GM23248 (cell line): ENCODE data around the gene ZYG11B. TPM values are rescaled to one million over a fixed set of nuclear protein-coding genes. Genes with fewer than 3 reads are reported as not detected.
"Not testable (repeated sequence)": the region's sequence is repeated elsewhere in the genome, so short reads cannot be mapped to it uniquely, and the experiment has no call there.

ENCODE experiments used
- DNase-seq: peaks from one replicate; pipeline ENCODE4 v3.0.0-alpha.2; 2015
- H2AFZ ChIP-seq: fragments of 200-600 bp; sonication (generic); 2 replicates; pipeline ENCODE4 v1.6.1; 2016; ENCODE audit warnings: antibody characterized with exemption
- H3F3A ChIP-seq: fragments of 200-600 bp; sonication (generic); 2 replicates; pipeline ENCODE4 v1.6.1; 2016; ENCODE audit warnings: mild to moderate bottlenecking, antibody characterized with exemption, mixed run types; ENCODE audit not compliant: insufficient read depth
- H3K27ac ChIP-seq: fragments of 200-600 bp; sonication (generic); 2 replicates; pipeline ENCODE4 v1.5.1; 2016; ENCODE audit warnings: mild to moderate bottlenecking
- H3K27me3 ChIP-seq: fragments of 200-600 bp; sonication (generic); replicated peaks from 2 replicates; pipeline ENCODE4 v1.6.1; 2016; ENCODE audit warnings: mild to moderate bottlenecking; ENCODE audit not compliant: insufficient read depth
- H3K36me3 ChIP-seq: fragments of 200-600 bp; sonication (generic); 2 replicates; pipeline ENCODE4 v1.6.1; 2016; ENCODE audit warnings: low read depth, mild to moderate bottlenecking
- H3K4me1 ChIP-seq: fragments of 200-600 bp; sonication (generic); 2 replicates; pipeline ENCODE4 v1.6.1; 2016; ENCODE audit warnings: mild to moderate bottlenecking; ENCODE audit not compliant: insufficient read depth
- H3K4me2 ChIP-seq: fragments of 200-600 bp; sonication (generic); one replicate; pipeline ENCODE4 v1.6.1; 2016; ENCODE audit warnings: mild to moderate bottlenecking; ENCODE audit not compliant: unreplicated experiment
- H3K4me3 ChIP-seq: fragments of 200-600 bp; sonication (generic); 2 replicates; pipeline ENCODE4 v1.5.1; 2016; ENCODE audit warnings: mild to moderate bottlenecking
- H3K79me2 ChIP-seq: fragments of 200-600 bp; sonication (generic); 2 replicates; pipeline ENCODE4 v1.6.1; 2016; ENCODE audit warnings: mild to moderate bottlenecking; ENCODE audit not compliant: insufficient read depth
- H3K9ac ChIP-seq: fragments of 200-600 bp; sonication (generic); 2 replicates; pipeline ENCODE4 v1.6.1; 2016; ENCODE audit warnings: mild to moderate bottlenecking
- H3K9me2 ChIP-seq: fragments of 200-600 bp; sonication (generic); 2 replicates; pipeline ENCODE4 v1.6.1; 2016; ENCODE audit warnings: mixed run types, mild to moderate bottlenecking, moderate library complexity; ENCODE audit not compliant: insufficient read depth
- H3K9me3 ChIP-seq: fragments of 200-600 bp; sonication (generic); one replicate; pipeline ENCODE4 v1.6.1; 2017; ENCODE audit warnings: low read depth
- H4K20me1 ChIP-seq: fragments of 200-600 bp; sonication (generic); 2 replicates; pipeline ENCODE4 v1.6.0; 2016; ENCODE audit not compliant: insufficient read depth
- EZH2 ChIP-seq: fragments of 200-600 bp; sonication (generic); IDR thresholded peaks from 2 replicates; pipeline ENCODE4 v1.6.1; 2018; ENCODE audit warnings: antibody characterized with exemption, mild to moderate bottlenecking; ENCODE audit not compliant: insufficient read depth, poor library complexity, severe bottlenecking
- EZH2phosphoT487 ChIP-seq: fragments of 200-600 bp; sonication (generic); IDR thresholded peaks from 2 replicates; pipeline ENCODE4 v1.6.1; 2018; ENCODE audit warnings: antibody characterized with exemption, moderate library complexity, mild to moderate bottlenecking, low read depth; ENCODE audit not compliant: insufficient read depth
- WGBS, 2 experiments: methylation state at CpG; one replicate each; pipeline ENCODE4 v1.1.6; 2015 to 2017; ENCODE audit warnings: low lambda C conversion rate in 2 of 2, low coverage in 1 of 2; ENCODE audit errors: missing lambda C conversion rate in 2 of 2; 5-methylcytosine and 5-hydroxymethylcytosine counted together
- in situ Hi-C: fragments of 300-500 bp; cut with MboI; formaldehyde crosslinking; loops from 2 replicates; pipeline ENCODE4 v1.15.0; 2020
- polyA plus RNA-seq: library from polyadenylated mRNA; unstranded; fragments of >200 nt; fragmentation: Nextera tagmentation; extraction: Ambion mirVana; gene quantifications from 2 replicates; pipeline ENCODE4 v1.2.1, GENCODE V29; 2016
- total RNA-seq: library from RNA; depleted of rRNA; stranded (reverse); fragments of >200 nt; shearing (Covaris generic); gene quantifications from 2 replicates; pipeline ENCODE4 v1.2.3, GENCODE V29; 2014

The ZYG11B gene
- total and polyA plus RNA-seq, 2 experiments from 2014 or later, result 15.1 to 57.9 TPM

GRCh38 chr1:52733368-52733767 is 7.1 kb downstream of the ZYG11B start:
- Histone ChIP-seq H4K20me1 (no peaks in the 10 kb centered on the region; the same call in 1 of the 2 replicates), H3K9ac (no peak overlapping the region)
- in situ Hi-C loops, result no loop called here

GRCh38 chr1:52735371-52735770 is 9.1 kb downstream of the ZYG11B start:
- in situ Hi-C loops, H4K20me1 ChIP-seq: not testable (repeated sequence)
- WGBS, 2 experiments, result 97 to 98% methylated on average over 9 of the region's 9 CpGs

More at GRCh38 chr1:52733368-52733767, 7.1 kb downstream of the ZYG11B start:
- H2AFZ ChIP-seq, result no peak overlapping the region
- H3K4me3 ChIP-seq, result no peak overlapping the region
- TF ChIP-seq EZH2phosphoT487 (no peak), EZH2 (no peak)
- no peak for DNase-seq
- H3K36me3 ChIP-seq, result no peaks in the 10 kb centered on the region
- 91 to 94% methylated on average over 3 of the region's 3 CpGs for WGBS, 2 experiments
- H3K9me3 ChIP-seq, result no peaks in the 10 kb centered on the region
- H3K9me2 ChIP-seq, result no peaks in the 10 kb centered on the region
- no peaks in the 10 kb centered on the region for H3K4me1 ChIP-seq
- H3K27me3 ChIP-seq, result no peaks in the 10 kb centered on the region
- no peaks in the 10 kb centered on the region for H3F3A ChIP-seq
- no peak overlapping the region for H3K4me2 ChIP-seq
- H3K79me2 ChIP-seq, result peaks cover 100% of the 10 kb centered on the region
- no peak overlapping the region for H3K27ac ChIP-seq

GRCh38 chr1:52738148-52738547 is 11.9 kb downstream of the ZYG11B start:
- in situ Hi-C loops, result no loop called here
- Histone ChIP-seq H4K20me1 (no peaks in the 10 kb centered on the region; the same call in 1 of the 2 replicates), H3K9me3 (no peaks in the 10 kb centered on the region), H3K79me2 (peaks cover 95% of the 10 kb centered on the region), H3K36me3 (no peaks in the 10 kb centered on the region), H3K27me3 (no peaks in the 10 kb centered on the region), H3K9me2 (no peaks in the 10 kb centered on the region), H3K9ac (no peak overlapping the region), H3K4me1 (no peaks in the 10 kb centered on the region), H2AFZ (no peak overlapping the region), H3F3A (no peaks in the 10 kb centered on the region), H3K4me3 (no peak overlapping the region), H3K4me2 (no peak overlapping the region), H3K27ac (no peak overlapping the region)
- DNase-seq, result no peak
- no peak for TF ChIP-seq EZH2phosphoT487
- TF ChIP-seq EZH2, result no peak
- WGBS, 2 experiments, result 88 to 94% methylated on average over 5 of the region's 5 CpGs

More at GRCh38 chr1:52735371-52735770, 9.1 kb downstream of the ZYG11B start:
- not testable (repeated sequence) for H2AFZ ChIP-seq, H3F3A ChIP-seq, H3K27me3 ChIP-seq, H3K27ac ChIP-seq, H3K9ac ChIP-seq, H3K9me3 ChIP-seq, H3K9me2 ChIP-seq, H3K4me1 ChIP-seq, H3K4me2 ChIP-seq, H3K4me3 ChIP-seq, H3K36me3 ChIP-seq, DNase-seq
- H3K79me2 ChIP-seq, result peaks cover 100% of the 10 kb centered on the region

GRCh38 chr1:52738893-52739292 is 12.6 kb downstream of the ZYG11B start:
- Histone ChIP-seq H3K27ac (no peak overlapping the region), H3F3A (no peaks in the 10 kb centered on the region), H3K4me3 (no peak overlapping the region), H3K9me2 (no peaks in the 10 kb centered on the region), H3K4me2 (no peak overlapping the region), H3K27me3 (no peaks in the 10 kb centered on the region), H3K79me2 (peaks cover 95% of the 10 kb centered on the region), H4K20me1 (no peaks in the 10 kb centered on the region), H3K4me1 (no peaks in the 10 kb centered on the region), H3K36me3 (no peaks in the 10 kb centered on the region), H2AFZ (no peak overlapping the region), H3K9me3 (no peaks in the 10 kb centered on the region), H3K9ac (no peak overlapping the region)
- 86 to 91% methylated on average over 10 of the region's 10 CpGs for WGBS, 2 experiments
- in situ Hi-C loops, result no loop called here
- TF ChIP-seq EZH2phosphoT487, result no peak
- no peak for TF ChIP-seq EZH2
- DNase-seq, result no peak
